H9 (cell line): ENCODE results near the gene VCP. TPM values are rescaled to one million over a fixed set of nuclear protein-coding genes. Genes with fewer than 3 reads are reported as not detected.
A peak's percentile ranks its signal among the peaks of the same experiment; 100 is the strongest.

ENCODE experiments used
- DNase-seq: peaks from one replicate; pipeline ENCODE4 v3.0.0-alpha.2; 2017
- H2AFZ ChIP-seq: one replicate; pipeline ENCODE4 v1.6.1; 2013; ENCODE audit warnings: mild to moderate bottlenecking, low read length, control low read depth, moderate library complexity
- H2AK5ac ChIP-seq: 2 replicates; pipeline ENCODE4 v1.6.1; 2013; ENCODE audit warnings: low read length, control low read depth, mixed read lengths; ENCODE audit not compliant: insufficient read length
- H2BK120ac ChIP-seq: one replicate; pipeline ENCODE4 v1.6.1; 2013; ENCODE audit warnings: low read depth, mild to moderate bottlenecking, low read length, control low read depth, inconsistent platforms; ENCODE audit not compliant: poor library complexity, severe bottlenecking
- H2BK12ac ChIP-seq: 2 replicates; pipeline ENCODE4 v1.6.1; 2013; ENCODE audit warnings: low read length, control low read depth, mixed read lengths, low read depth; ENCODE audit not compliant: insufficient read length
- H2BK15ac ChIP-seq: 2 replicates; pipeline ENCODE4 v1.6.1; 2013; ENCODE audit warnings: low read depth, low read length, control low read depth
- H2BK20ac ChIP-seq: one replicate; pipeline ENCODE4 v1.6.1; 2013; ENCODE audit warnings: low read depth, mild to moderate bottlenecking, low read length, control low read depth, inconsistent platforms; ENCODE audit not compliant: poor library complexity, severe bottlenecking
- H2BK5ac ChIP-seq: 2 replicates; pipeline ENCODE4 v1.6.1; 2013; ENCODE audit warnings: low read length, control low read depth, mixed read lengths; ENCODE audit not compliant: insufficient read length
- H3K14ac ChIP-seq: 2 replicates; pipeline ENCODE4 v1.6.1; 2013; ENCODE audit warnings: low read length, control low read depth; ENCODE audit not compliant: insufficient read depth
- H3K18ac ChIP-seq: 2 replicates; pipeline ENCODE4 v1.6.1; 2013; ENCODE audit warnings: low read depth, mild to moderate bottlenecking, mixed read lengths, low read length, control low read depth; ENCODE audit not compliant: insufficient read length
- H3K23ac ChIP-seq: 2 replicates; pipeline ENCODE4 v1.6.1; 2013; ENCODE audit warnings: low read length, control low read depth, mixed read lengths, low read depth; ENCODE audit not compliant: insufficient read length
- H3K23me2 ChIP-seq: 2 replicates; pipeline ENCODE4 v1.6.1; 2013; ENCODE audit warnings: low read depth, mild to moderate bottlenecking, mixed read lengths, low read length, control low read depth; ENCODE audit not compliant: insufficient read length, poor library complexity, severe bottlenecking
- H3K27ac ChIP-seq: 2 replicates; pipeline ENCODE4 v1.5.1; 2013; ENCODE audit warnings: low read length, control low read depth, mixed read lengths, low read depth; ENCODE audit not compliant: insufficient read length
- H3K27me3 ChIP-seq: 2 replicates; pipeline ENCODE4 v1.6.1; 2013; ENCODE audit warnings: low read length, control low read depth, inconsistent platforms; ENCODE audit not compliant: insufficient read depth
- H3K4ac ChIP-seq: 2 replicates; pipeline ENCODE4 v1.6.1; 2013; ENCODE audit warnings: low read depth, mild to moderate bottlenecking, control low read depth, inconsistent platforms, low read length, moderate library complexity
- H3K4me1 ChIP-seq: 2 replicates; pipeline ENCODE4 v1.6.1; 2013; ENCODE audit warnings: low read length, control low read depth, inconsistent platforms; ENCODE audit not compliant: insufficient read depth
- H3K4me2 ChIP-seq: 2 replicates; pipeline ENCODE4 v1.6.1; 2013; ENCODE audit warnings: low read length, control low read depth, mixed read lengths; ENCODE audit not compliant: insufficient read length, insufficient read depth
- H3K56ac ChIP-seq: 2 replicates; pipeline ENCODE4 v1.6.1; 2013; ENCODE audit warnings: low read depth, mild to moderate bottlenecking, mixed read lengths, low read length, control low read depth; ENCODE audit not compliant: insufficient read length
- H3K79me1 ChIP-seq: 2 replicates; pipeline ENCODE4 v1.6.1; 2013; ENCODE audit warnings: low read depth, mild to moderate bottlenecking, moderate library complexity, low read length, control low read depth, inconsistent platforms; ENCODE audit not compliant: insufficient read depth, poor library complexity, severe bottlenecking
- H3K79me2 ChIP-seq: 2 replicates; pipeline ENCODE4 v1.6.1; 2013; ENCODE audit warnings: low read length, control low read depth, inconsistent platforms; ENCODE audit not compliant: insufficient read depth
- H3K9ac ChIP-seq: 2 replicates; pipeline ENCODE4 v1.6.1; 2013; ENCODE audit warnings: low read length, control low read depth, mixed read lengths; ENCODE audit not compliant: insufficient read length; ENCODE audit errors: extremely low read depth
- H3K9me3 ChIP-seq: one replicate; pipeline ENCODE4 v1.6.1; 2013; ENCODE audit warnings: low read depth, low read length, inconsistent platforms; ENCODE audit not compliant: control insufficient read depth
- H3T11ph ChIP-seq: one replicate; pipeline ENCODE4 v1.6.1; 2013; ENCODE audit warnings: mild to moderate bottlenecking, low read length, control low read depth, inconsistent platforms
- H4K20me1 ChIP-seq: one replicate; pipeline ENCODE4 v1.6.1; 2013; ENCODE audit not compliant: control insufficient read depth, insufficient read length, insufficient read depth
- H4K5ac ChIP-seq: 2 replicates; pipeline ENCODE4 v1.6.1; 2013; ENCODE audit warnings: low read depth, mild to moderate bottlenecking, mixed read lengths, low read length, control low read depth; ENCODE audit not compliant: insufficient read length
- H4K8ac ChIP-seq: replicated peaks from 2 replicates; pipeline ENCODE4 v1.6.1; 2013; ENCODE audit warnings: low read length, control low read depth, mixed read lengths, low read depth; ENCODE audit not compliant: insufficient read length
- H4K91ac ChIP-seq: 2 replicates; pipeline ENCODE4 v1.6.1; 2013; ENCODE audit warnings: low read depth, mild to moderate bottlenecking, moderate library complexity, mixed read lengths, low read length, control low read depth; ENCODE audit not compliant: insufficient read length
- H3K27ac Mint-ChIP-seq, 3 experiments: 2 replicates in 2 of 3; 3 replicates in 1 of 3; pipeline ENCODE4 v1.8.0; 2020 to 2021; ENCODE audit warnings: mixed read lengths in 3 of 3, mild to moderate bottlenecking in 1 of 3, moderate library complexity in 1 of 3
- H3K27me3 Mint-ChIP-seq: 2 replicates; pipeline ENCODE4 v1.8.0; 2021; ENCODE audit warnings: low read depth, mild to moderate bottlenecking, moderate library complexity, mixed read lengths
- H3K36me3 Mint-ChIP-seq, 3 experiments: 2 replicates in 2 of 3; 3 replicates in 1 of 3; pipeline ENCODE4 v1.8.0; 2020 to 2021; ENCODE audit warnings: low read depth in 3 of 3, mixed read lengths in 3 of 3; ENCODE audit not compliant: insufficient read depth in 1 of 3
- H3K4me1 Mint-ChIP-seq, 2 experiments: 2 replicates each; pipeline ENCODE4 v1.8.0; 2020; ENCODE audit warnings: mixed read lengths in 2 of 2
- H3K4me3 Mint-ChIP-seq, 2 experiments: 2 replicates in 1 of 2; 3 replicates in 1 of 2; pipeline ENCODE4 v1.8.0; 2020 to 2021; ENCODE audit warnings: mild to moderate bottlenecking in 2 of 2, mixed read lengths in 2 of 2, moderate library complexity in 1 of 2
- H3K9me3 Mint-ChIP-seq, 2 experiments: 2 replicates in 1 of 2; 3 replicates in 1 of 2; pipeline ENCODE4 v1.8.0; 2020; ENCODE audit warnings: mild to moderate bottlenecking in 2 of 2, mixed read lengths in 2 of 2, moderate library complexity in 1 of 2
- CTCF ChIP-seq: fragments of 200-600 bp; sonication (generic); conservative IDR thresholded peaks from 3 replicates; pipeline ENCODE4 v1.8.0; 2021; ENCODE audit warnings: antibody characterized with exemption, mild to moderate bottlenecking
- WGBS: extraction: QIAGEN DNeasy Blood & Tissue Kit; methylation state at CpG from one replicate; pipeline ENCODE4 v1.1.7; 2013; ENCODE audit warnings: missing lambda C conversion rate, low lambda C conversion rate, mixed read lengths; ENCODE audit not compliant: insufficient read length; ENCODE audit errors: extremely low coverage; 5-methylcytosine and 5-hydroxymethylcytosine counted together
- total RNA-seq: library from RNA; stranded (reverse); gene quantifications from 2 replicates; pipeline ENCODE4 v1.2.1, GENCODE V29; 2021

The VCP gene
- total RNA-seq, 1 experiment from 2014 or later = 407 TPM

- no peak overlapping the region for H3K4ac ChIP-seq
- Mint-ChIP-seq H3K9me3 (no peaks in the 10 kb centered on the region), H3K4me1 (peaks cover 35 to 38% of the 10 kb centered on the region in 2 experiments), H3K4me3 (peak overlapping the region; percentile 77 to 81), H3K27ac (peak overlapping the region in 1 of 3 experiments; percentile 72; a peak in 3 of 7 replicates), H3K27me3 (no peaks in the 10 kb centered on the region), H3K36me3 (peaks cover 0 to 2% (median under 1%) of the 10 kb centered on the region in 3 experiments; a peak in 3 of 7 replicates)
- no peak overlapping the region for H2AFZ ChIP-seq
- no peaks in the 10 kb centered on the region for H3K79me1 ChIP-seq
- H2BK20ac ChIP-seq = no peak overlapping the region
- H4K20me1 ChIP-seq = no peaks in the 10 kb centered on the region
- DNase-seq = peak; percentile 99
- H3T11ph ChIP-seq = no peak overlapping the region
- H3K79me2 ChIP-seq = no peaks in the 10 kb centered on the region
- H3K4me1 ChIP-seq = peaks cover 2% of the 10 kb centered on the region; the same call in 1 of the 2 replicates
- H3K9ac ChIP-seq = no peak overlapping the region
- peaks cover 14% of the 10 kb centered on the region for H3K23me2 ChIP-seq
- no peak overlapping the region for H3K27ac ChIP-seq
- H3K27me3 ChIP-seq = no peaks in the 10 kb centered on the region
- no peak overlapping the region for H3K56ac ChIP-seq
- H4K8ac ChIP-seq = no peak overlapping the region
- H2BK5ac ChIP-seq = no peak overlapping the region
- no peak overlapping the region for H2BK120ac ChIP-seq
- H4K5ac ChIP-seq = no peak overlapping the region
- peak overlapping the region; percentile 64 for H3K4me2 ChIP-seq
- TF ChIP-seq CTCF = no peak
- H3K14ac ChIP-seq = peak overlapping the region; percentile 36; the same call in 1 of the 2 replicates
- no peak overlapping the region for H3K18ac ChIP-seq
- no peak overlapping the region for H3K23ac ChIP-seq
- no peak overlapping the region for H4K91ac ChIP-seq
- WGBS = no CpG with 5 or more reads among the region's 57 CpGs
- H2AK5ac ChIP-seq = no peak overlapping the region
- H2BK15ac ChIP-seq = no peak overlapping the region
- no peaks in the 10 kb centered on the region for H3K9me3 ChIP-seq
- no peak overlapping the region for H2BK12ac ChIP-seq
These were observed 38.8 kb upstream of the VCP start for GRCh38 chr9:35111001-35111933.
